Tibial artery (tissue), 4 donors: ENCODE data around the gene LSR.
A peak's percentile ranks its signal among the peaks of the same experiment; 100 is the strongest.

Experiments
- DNase-seq, 2 donors: peaks; one replicate each; pipeline ENCODE4 v3.0.0-alpha.2; 2019
- H3K27ac ChIP-seq, 2 donors: fragments of 200-600 bp; sonication (generic) in 1 of 2; 1 replicate in 1 of 2; 2 replicates in 1 of 2; pipeline ENCODE4 v1.5.1; 2018 to 2019; ENCODE audit warnings: mild to moderate bottlenecking in 1 of 2
- H3K27me3 ChIP-seq, 2 donors: fragments of 200-600 bp; sonication (generic) in 1 of 2; one replicate each; pipeline versions ENCODE4 v1.5.1 to v1.6.0; 2016 to 2019
- H3K36me3 ChIP-seq, 3 donors: fragments of 200-600 bp; sonication (generic) in 2 of 3; one replicate each; pipeline ENCODE4 v1.5.1; 2016 to 2019; ENCODE audit warnings: mild to moderate bottlenecking in 2 of 3
- H3K4me1 ChIP-seq, 4 donors: fragments of 200-600 bp; sonication (generic) in 2 of 4; 1 replicate in 3 of 4; 2 replicates in 1 of 4; pipeline ENCODE4 v1.5.1; 2016 to 2019
- H3K4me3 ChIP-seq, 2 donors: fragments of 200-600 bp; sonication (generic) in 1 of 2; 1 replicate in 1 of 2; 2 replicates in 1 of 2; pipeline ENCODE4 v1.5.1; 2018 to 2019; ENCODE audit warnings: mild to moderate bottlenecking in 2 of 2
- H3K9me3 ChIP-seq, 3 donors: fragments of 200-600 bp; sonication (generic) in 1 of 3; one replicate each; pipeline ENCODE4 v1.5.1; 2016 to 2019
- intact Hi-C: fragments of 100-400 bp; cut with DNase I; formaldehyde crosslinking; loops from one replicate; pipeline ENCODE4 v1.15.0; 2023; ENCODE audit warnings: low total_unique reads
- TF ChIP-seq, protein P1 (sequence below), 2 experiments: fragments of 200-600 bp in 1 of 2; fragments of 450-650 bp in 1 of 2; IDR thresholded peaks; one replicate each; pipeline ENCODE4 v1.5.1; 2017 to 2019; ENCODE audit warnings: antibody characterized with exemption in 2 of 2, mild to moderate bottlenecking in 1 of 2, moderate library complexity in 1 of 2

The LSR gene

DNA sequence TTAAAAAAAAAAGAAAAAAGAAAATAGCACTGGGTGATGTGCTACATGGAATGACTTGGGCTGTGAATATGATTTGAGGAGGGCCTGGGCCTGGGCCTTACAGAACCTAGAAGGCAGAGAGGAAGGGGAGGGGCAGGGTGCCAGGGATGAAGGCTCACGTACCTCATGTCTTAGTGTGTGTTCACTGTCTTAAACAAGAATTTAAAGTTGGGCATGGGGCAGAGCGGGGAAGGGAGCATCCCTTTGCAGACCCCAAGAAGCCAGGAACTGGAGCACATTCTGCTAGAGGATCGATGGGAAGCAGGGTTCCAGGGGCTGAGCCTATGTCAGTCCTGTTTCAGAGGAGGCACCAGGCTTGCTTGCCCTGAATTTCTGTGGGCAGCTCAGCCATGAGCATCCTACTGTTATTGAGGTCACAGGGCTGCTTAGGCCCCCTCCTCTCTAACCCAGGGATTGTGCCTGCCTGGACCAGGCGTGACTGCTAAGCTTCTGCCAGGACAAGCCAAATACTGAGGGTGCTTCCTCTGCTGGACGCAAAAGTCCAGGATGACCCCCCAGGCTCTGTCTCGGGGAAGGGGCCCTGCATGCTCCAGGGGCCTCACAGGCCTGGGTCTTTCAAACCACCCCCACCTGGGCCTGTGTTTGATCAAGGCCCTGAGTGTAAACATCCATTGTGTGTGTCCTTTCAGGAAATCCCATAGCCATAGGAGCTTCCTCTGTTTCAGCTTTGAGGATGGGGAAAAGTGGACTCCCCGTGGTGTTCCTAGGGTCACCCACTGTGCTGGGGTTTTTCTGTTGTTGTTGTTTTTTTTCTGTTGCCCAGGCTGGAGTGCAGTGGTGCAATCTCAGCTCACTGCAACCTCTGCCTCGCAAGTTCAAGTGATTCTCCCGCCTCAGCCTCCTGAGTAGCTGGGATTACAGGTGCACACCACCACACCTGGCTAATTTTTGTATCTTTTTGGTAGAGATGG, 4.8 kb downstream of the LSR start:
- H3K36me3 ChIP-seq = peaks cover 0 to under 1% (median 0%) of the 10 kb centered on the region in 3 donors
- H3K4me1 ChIP-seq = peaks cover 0 to 10% (median 7%) of the 10 kb centered on the region in 4 donors
- intact Hi-C loops = no loop called here
- peaks cover 0 to 55% of the 10 kb centered on the region in 2 donors for H3K27me3 ChIP-seq
- H3K9me3 ChIP-seq = no peaks in the 10 kb centered on the region
- DNase-seq = no peak
- TF ChIP-seq, protein P1, sequence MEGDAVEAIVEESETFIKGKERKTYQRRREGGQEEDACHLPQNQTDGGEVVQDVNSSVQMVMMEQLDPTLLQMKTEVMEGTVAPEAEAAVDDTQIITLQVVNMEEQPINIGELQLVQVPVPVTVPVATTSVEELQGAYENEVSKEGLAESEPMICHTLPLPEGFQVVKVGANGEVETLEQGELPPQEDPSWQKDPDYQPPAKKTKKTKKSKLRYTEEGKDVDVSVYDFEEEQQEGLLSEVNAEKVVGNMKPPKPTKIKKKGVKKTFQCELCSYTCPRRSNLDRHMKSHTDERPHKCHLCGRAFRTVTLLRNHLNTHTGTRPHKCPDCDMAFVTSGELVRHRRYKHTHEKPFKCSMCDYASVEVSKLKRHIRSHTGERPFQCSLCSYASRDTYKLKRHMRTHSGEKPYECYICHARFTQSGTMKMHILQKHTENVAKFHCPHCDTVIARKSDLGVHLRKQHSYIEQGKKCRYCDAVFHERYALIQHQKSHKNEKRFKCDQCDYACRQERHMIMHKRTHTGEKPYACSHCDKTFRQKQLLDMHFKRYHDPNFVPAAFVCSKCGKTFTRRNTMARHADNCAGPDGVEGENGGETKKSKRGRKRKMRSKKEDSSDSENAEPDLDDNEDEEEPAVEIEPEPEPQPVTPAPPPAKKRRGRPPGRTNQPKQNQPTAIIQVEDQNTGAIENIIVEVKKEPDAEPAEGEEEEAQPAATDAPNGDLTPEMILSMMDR (IDR thresholded peaks at IDR 0.05) = no peak
- no peak overlapping the region for H3K27ac ChIP-seq
- no peak overlapping the region for H3K4me3 ChIP-seq

DNA sequence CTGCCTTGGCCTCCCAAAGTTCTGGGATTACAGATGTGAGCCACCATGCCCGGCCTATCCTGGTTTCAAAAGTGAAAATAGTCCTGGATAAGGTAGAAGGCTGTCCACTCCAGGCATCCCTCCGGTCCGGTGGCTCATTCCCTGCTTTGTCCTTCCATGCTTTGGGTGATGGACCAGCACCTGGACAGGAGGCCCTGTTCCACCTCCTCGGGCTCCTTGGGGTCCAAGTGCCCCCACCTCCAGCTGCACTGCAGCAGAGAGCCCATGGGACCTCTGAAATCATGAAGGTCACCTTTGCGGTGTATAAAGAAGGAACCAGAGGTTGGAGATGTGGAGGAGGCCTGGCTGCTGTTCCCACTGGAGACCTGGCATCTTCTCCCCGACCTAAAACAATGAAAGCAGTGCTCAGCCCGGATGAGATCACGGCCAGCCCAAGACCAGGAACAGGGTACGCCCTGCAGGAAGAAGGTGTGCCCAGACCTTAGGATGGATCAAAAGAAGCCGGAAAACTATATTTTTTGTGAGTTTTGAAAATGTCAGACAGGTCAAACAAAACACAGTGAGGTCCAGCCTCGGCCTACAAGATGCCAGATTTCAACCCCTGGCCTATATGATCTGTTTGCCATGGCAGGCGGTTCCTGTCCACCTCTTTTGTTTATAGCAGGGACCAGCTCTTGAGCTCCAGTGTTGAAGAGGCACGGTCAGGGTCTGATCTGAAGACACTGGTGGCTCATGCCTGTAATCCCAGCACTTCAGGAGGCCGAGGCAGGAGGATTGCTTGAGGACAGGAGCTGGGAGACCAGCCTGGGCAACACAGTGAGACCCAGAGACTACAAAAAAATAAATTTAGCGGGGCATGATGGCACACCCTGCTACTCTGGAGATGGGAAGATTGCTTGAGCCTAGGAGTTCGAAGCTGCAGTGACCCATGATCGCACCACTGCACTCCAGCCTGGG, 5.8 kb downstream of the LSR start:
- peaks cover 0 to 49% of the 10 kb centered on the region in 2 donors for H3K27me3 ChIP-seq

DNA sequence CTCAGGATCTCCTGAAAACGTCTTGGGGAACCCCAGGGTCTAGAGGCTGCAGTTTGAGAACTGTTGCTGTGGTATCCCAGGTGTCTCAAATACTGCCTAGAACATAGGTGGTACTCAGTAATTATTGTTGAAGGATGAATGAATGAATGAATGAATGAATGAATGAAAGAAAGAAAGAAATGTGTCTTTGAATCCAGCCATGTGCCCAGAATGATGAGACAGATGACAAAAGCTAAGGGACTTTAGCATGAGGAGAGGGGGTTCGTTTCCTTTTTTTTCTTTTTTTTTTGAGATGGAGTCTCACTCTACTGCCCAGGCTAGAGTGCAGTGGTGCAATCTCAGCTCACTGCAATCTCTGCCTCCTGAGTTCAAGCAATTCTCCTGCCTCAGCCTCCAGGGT, 7.8 kb downstream of the LSR start:
- H3K9me3 ChIP-seq = no peaks in the 10 kb centered on the region
- intact Hi-C loops = no loop called here
- TF ChIP-seq, protein P1 (IDR thresholded peaks at IDR 0.05) = no peak
- DNase-seq = no peak
- no peaks in the 10 kb centered on the region for H3K4me1 ChIP-seq
- H3K4me3 ChIP-seq = no peak overlapping the region
- H3K27ac ChIP-seq = no peak overlapping the region
- H3K36me3 ChIP-seq = peaks cover 0 to 7% (median 0%) of the 10 kb centered on the region in 3 donors
- peaks cover 0 to 39% of the 10 kb centered on the region in 2 donors for H3K27me3 ChIP-seq

More for the DNA sequence above, 5.8 kb downstream of the LSR start:
- TF ChIP-seq, protein P1 (IDR thresholded peaks at IDR 0.05) = no peak
- H3K36me3 ChIP-seq = peaks cover 0 to 7% (median 0%) of the 10 kb centered on the region in 3 donors
- intact Hi-C loops = no loop called here
- no peak overlapping the region for H3K4me3 ChIP-seq
- H3K9me3 ChIP-seq = no peaks in the 10 kb centered on the region
- peaks cover 0 to under 1% (median 0%) of the 10 kb centered on the region in 4 donors for H3K4me1 ChIP-seq
- DNase-seq = no peak
- no peak overlapping the region for H3K27ac ChIP-seq

DNA sequence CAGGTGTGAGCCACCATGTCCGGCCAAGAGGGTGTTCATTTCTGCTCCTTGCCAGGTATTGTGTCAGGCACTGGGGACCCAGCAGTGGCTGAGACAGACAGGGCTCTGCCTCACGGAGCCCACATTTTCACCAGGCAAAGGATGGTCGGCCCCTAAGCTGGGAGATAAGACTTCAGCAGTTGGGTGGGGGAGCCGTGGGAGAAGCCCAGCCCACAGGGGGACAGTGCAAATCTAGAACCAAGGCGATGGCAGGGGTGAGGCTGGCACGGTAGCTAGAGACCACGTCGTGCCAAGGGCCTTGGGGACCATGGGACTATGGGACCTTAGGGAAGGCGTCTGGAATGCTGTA, 8.3 kb downstream of the LSR start:
- peaks cover 0 to 1% (median 0%) of the 10 kb centered on the region in 4 donors for H3K4me1 ChIP-seq
- no peak overlapping the region for H3K4me3 ChIP-seq
- H3K9me3 ChIP-seq = no peaks in the 10 kb centered on the region
- H3K36me3 ChIP-seq = peaks cover 0 to 7% (median 0%) of the 10 kb centered on the region in 3 donors
- intact Hi-C loops = no loop called here
- peaks cover 0 to 39% of the 10 kb centered on the region in 2 donors for H3K27me3 ChIP-seq
- TF ChIP-seq, protein P1 (IDR thresholded peaks at IDR 0.05) = no peak
- no peak overlapping the region for H3K27ac ChIP-seq
- DNase-seq = peak in 1 of 2 donors; percentile 49

DNA sequence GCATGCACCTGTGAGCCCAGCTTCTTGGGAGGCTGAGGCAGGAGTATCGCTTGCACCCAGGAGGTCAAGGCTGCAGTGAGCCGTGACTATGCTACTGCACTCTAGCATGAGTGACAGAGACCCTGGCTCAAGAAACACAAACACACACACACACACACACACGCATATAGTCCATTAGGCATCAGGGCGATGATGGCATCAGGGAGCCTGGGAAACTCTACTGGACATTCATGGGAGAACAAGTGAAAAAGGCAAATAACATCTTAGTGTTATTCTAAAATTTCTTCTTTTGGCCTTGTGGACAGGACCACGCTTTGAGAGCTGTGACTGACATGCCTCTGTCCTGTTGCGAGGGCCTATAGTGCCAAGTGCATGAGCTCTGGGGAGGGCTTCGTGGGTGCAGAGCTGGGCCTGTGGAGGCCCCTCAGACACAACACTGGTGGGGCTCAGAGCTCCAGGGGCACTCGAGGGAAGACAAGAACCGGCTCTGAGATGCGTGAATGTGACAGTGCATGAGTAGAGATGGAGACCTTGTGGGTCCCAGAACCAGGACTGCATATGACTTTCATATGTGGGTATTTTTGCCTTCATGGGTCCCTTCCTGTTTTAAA, 12.0 kb downstream of the LSR start:
- Histone ChIP-seq H3K27me3 (peaks cover 0 to 24% of the 10 kb centered on the region in 2 donors), H3K4me3 (no peak overlapping the region), H3K27ac (no peak overlapping the region), H3K36me3 (peaks cover 0 to 7% (median 0%) of the 10 kb centered on the region in 3 donors), H3K9me3 (no peaks in the 10 kb centered on the region), H3K4me1 (peaks cover 0 to 19% (median 0%) of the 10 kb centered on the region in 4 donors)
- intact Hi-C loops = no loop called here
- TF ChIP-seq, protein P1 (IDR thresholded peaks at IDR 0.05) = no peak
- DNase-seq = peak in 1 of 2 donors; percentile 58
